GM12872 (cell line): Measurements from ENCODE around the gene SYNE1.

ENCODE experiments used
- TF ChIP-seq, protein P1 (sequence below): IDR thresholded peaks from 3 replicates; pipeline ENCODE4 v1.5.1; 2011; ENCODE audit warnings: low read depth, mild to moderate bottlenecking, low read length, moderate library complexity; ENCODE audit not compliant: insufficient read depth

The SYNE1 gene

DNA sequence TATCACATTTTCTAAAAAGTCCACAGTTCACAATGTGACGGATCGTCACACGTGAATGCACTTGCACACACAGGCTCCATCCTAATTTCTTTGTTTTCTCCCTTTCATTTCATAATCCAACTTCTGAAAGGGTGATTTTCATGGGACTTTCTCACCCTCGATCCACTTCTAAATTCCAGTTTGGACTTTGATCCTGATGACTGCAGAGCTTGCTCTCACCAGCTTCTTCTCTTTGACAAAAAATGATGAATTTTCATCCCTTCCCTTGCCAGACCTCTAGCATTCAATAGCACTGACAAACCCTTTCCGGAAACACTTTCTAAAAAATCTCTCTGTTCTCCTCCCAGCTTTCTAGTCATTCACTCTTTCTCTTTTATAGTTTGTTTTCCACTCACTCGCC lies 341.2 kb downstream of the SYNE1 start:
- TF ChIP-seq, protein P1, sequence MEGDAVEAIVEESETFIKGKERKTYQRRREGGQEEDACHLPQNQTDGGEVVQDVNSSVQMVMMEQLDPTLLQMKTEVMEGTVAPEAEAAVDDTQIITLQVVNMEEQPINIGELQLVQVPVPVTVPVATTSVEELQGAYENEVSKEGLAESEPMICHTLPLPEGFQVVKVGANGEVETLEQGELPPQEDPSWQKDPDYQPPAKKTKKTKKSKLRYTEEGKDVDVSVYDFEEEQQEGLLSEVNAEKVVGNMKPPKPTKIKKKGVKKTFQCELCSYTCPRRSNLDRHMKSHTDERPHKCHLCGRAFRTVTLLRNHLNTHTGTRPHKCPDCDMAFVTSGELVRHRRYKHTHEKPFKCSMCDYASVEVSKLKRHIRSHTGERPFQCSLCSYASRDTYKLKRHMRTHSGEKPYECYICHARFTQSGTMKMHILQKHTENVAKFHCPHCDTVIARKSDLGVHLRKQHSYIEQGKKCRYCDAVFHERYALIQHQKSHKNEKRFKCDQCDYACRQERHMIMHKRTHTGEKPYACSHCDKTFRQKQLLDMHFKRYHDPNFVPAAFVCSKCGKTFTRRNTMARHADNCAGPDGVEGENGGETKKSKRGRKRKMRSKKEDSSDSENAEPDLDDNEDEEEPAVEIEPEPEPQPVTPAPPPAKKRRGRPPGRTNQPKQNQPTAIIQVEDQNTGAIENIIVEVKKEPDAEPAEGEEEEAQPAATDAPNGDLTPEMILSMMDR = no peak

DNA sequence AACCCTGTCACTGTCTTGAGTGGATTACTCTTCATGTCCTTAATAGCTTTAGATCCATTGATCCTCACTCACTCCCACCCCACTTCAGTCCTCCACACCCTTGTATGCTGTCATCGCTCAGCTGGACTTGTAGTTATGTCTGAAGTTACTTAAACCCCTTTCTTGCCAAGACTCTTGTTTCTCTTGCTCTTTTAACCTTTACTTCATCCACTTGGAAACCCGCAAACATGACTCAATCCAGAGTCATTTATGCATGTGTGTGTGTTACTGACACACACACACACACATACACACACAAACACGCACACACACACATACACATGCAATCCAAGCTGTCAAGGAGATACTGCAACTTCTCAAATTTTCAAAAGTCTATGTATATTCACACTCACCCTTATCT lies 341.8 kb downstream of the SYNE1 start:
- TF ChIP-seq, protein P1 = no peak

DNA sequence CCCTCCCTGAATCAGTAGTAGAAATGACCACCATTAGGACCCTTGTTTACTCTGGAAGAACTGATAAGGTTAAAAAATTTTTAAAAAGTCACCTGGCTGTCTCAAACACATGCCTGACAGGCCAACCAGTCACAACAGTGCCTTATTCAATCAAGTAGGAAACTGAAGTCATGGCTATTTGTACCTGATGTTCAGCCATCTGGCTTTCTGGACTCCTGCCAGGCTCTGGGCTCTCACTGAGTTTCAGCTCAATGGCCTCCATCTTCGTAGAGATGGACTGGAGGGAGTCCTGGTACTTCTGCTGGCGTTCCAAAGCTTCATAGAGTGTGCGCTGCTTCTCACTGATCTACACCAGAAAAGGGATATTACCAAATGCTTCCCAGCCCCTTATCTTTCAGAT lies 343.8 kb downstream of the SYNE1 start:
- TF ChIP-seq, protein P1 = no peak

DNA sequence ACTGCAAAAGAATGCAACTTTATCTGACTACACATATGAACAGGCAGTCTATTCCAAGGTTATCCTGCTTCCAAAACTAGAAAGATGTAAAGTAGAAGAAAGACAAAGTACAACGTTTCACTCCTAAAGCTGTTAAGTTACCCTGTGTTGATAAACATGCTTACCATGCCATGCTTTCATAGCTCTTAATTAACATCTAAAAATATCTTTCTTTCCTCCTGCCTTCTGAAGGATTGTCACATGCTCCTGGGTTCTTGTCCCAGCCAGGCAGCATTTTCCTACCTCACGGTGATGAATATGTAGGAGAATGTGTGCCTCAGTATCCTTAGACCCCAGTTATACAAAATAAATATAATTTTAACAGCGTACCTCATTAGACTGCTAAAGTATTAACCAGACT lies 344.6 kb downstream of the SYNE1 start:
- TF ChIP-seq, protein P1 = no peak

DNA sequence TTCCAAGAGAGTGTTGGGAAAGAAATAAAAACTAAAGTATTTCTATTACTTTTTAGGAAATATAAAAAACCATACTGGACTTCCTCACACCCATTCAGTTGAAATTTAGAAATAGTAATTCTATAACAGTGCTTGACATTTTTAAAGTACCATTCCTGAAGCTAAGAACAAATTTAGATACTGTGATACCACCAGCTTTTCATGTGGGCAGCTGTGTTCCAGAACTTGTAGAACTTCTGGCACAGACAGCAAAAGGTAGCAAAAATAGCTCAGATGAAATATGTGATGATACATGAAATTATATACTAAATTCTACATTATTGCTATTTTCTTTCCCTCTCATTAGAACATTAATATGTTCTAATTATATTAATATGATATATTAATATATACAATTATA lies 346.5 kb downstream of the SYNE1 start:
- TF ChIP-seq, protein P1 = no peak

DNA sequence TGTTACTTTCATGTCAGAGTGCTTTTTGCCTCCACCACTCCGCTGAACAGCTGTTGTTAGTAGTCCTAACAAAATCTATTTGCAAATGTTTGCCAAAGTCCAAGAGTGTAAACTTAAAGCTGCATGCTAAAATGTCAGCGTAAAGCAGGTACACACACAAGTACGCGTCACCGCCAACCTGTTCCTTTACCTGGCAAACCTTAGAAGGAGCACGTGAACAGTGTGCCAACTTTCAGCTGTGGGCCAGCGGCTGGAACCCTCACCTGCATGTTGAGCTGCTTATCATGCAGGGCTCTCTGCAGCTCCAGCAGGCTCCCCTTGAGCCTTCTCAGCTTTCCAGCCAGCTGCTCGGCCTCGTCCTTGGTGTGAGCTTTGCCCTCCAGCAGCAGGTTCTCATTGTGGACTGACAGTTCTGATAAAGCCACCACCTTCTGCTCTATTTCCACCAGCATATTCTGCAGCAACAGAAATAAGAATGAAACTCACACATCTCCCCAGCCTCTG lies 359.3 kb downstream of the SYNE1 start:
- TF ChIP-seq, protein P1 = no peak

DNA sequence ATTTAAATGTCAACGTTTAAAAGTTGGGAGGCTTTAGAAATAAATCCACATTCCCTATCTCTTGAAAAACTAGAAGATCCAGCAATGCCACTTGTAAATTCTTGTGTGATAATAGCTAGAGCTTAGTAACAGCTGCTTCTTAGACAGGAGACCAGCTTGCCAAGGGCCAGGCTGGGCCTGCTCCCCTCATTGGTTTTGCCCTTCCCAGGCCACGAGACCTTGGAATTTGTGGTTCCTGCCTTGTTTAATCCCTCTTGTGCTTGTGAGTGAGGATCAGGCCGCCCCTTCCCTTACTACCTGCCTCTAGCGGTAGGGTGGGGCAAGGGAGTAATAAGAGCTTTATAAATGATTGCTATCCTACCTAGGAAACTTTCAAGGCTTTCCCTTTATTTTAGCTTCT lies 363.5 kb downstream of the SYNE1 start:
- TF ChIP-seq, protein P1 = no peak
